ENCODE measurements around the gene SAG.
A peak's percentile ranks its signal among the peaks of the same experiment; 100 is the strongest.

SAG gene

GRCh38 chr2:233307565-233307964 lies at the start of gene SAG:
SAG (plus strand) TSS chr2:233307816; CDS start chr2:233309190, 1,374 bp downstream.
- DNase-seq, result no peak

- DNase-seq, result no peak
These were observed 49.4 kb upstream of the SAG start for GRCh38 chr2:233258211-233258610.

GRCh38 chr2:233259730-233260129 lies 47.9 kb upstream of the SAG start:
- DNase-seq, result no peak

- no peak for DNase-seq
These were observed 47.0 kb upstream of the SAG start for GRCh38 chr2:233260661-233261060.

- no peak for DNase-seq
These were observed 45.6 kb upstream of the SAG start for GRCh38 chr2:233261819-233262555.

GRCh38 chr2:233262562-233262961 lies 45.1 kb upstream of the SAG start:
- no peak for DNase-seq

- DNase-seq, result no peak
These were observed 44.5 kb upstream of the SAG start for GRCh38 chr2:233263045-233263570.

- DNase-seq, result no peak
These were observed 42.9 kb upstream of the SAG start for GRCh38 chr2:233264667-233265066.

- no peak for DNase-seq
These were observed 41.7 kb upstream of the SAG start for GRCh38 chr2:233265899-233266431.

GRCh38 chr2:233266481-233266880 lies 41.1 kb upstream of the SAG start:
- DNase-seq, result no peak

GRCh38 chr2:233267516-233268245 lies 39.9 kb upstream of the SAG start:
- peak; percentile 60 to 65 for DNase-seq

- no peak for DNase-seq
These were observed 37.2 kb upstream of the SAG start for GRCh38 chr2:233270366-233270765.

- no peak for DNase-seq
These were observed 36.7 kb upstream of the SAG start for GRCh38 chr2:233270951-233271350.

GRCh38 chr2:233271693-233272092 lies 35.9 kb upstream of the SAG start:
- no peak for DNase-seq

GRCh38 chr2:233273120-233273519 lies 34.5 kb upstream of the SAG start:
- peak in 1 of 2 donors; percentile 39 for DNase-seq

GRCh38 chr2:233275223-233275622 lies 32.4 kb upstream of the SAG start:
- DNase-seq, result no peak

- DNase-seq, result no peak
These were observed 28.7 kb upstream of the SAG start for GRCh38 chr2:233278921-233279320.

GRCh38 chr2:233280114-233280693 lies 27.4 kb upstream of the SAG start:
- DNase-seq, result no peak

GRCh38 chr2:233281553-233281952 lies 26.1 kb upstream of the SAG start:
- no peak for DNase-seq

- DNase-seq, result no peak
These were observed 25.5 kb upstream of the SAG start for GRCh38 chr2:233281992-233282603.

- DNase-seq, result no peak
These were observed 21.7 kb upstream of the SAG start for GRCh38 chr2:233285921-233286320.

- DNase-seq, result no peak
These were observed 19.7 kb upstream of the SAG start for GRCh38 chr2:233287871-233288270.

GRCh38 chr2:233288663-233289062 lies 19.0 kb upstream of the SAG start:
- no peak for DNase-seq

All from stimulated activated CD4-positive, alpha-beta T cell treated with anti-CD3 and anti-CD28 coated beads, Interleukin-2, amount 100 ng/mL, for 24 hours (primary cell).